Measurements from ENCODE around the gene CLIP2. TPM values are rescaled to one million over a fixed set of nuclear protein-coding genes. Genes with fewer than 3 reads are reported as not detected.

CLIP2 gene
- polyA plus RNA-seq, 1 donor from 2014 or later, result 25.7 TPM

- Histone ChIP-seq H3K27ac (ENCODE audit: low read length) (no peak overlapping the region), H4K20me1 (ENCODE audit: insufficient read depth) (no peaks in the 10 kb centered on the region), H3K27me3 (ENCODE audit: insufficient read depth, low read depth, low read length) (no peaks in the 10 kb centered on the region), H3K9me3 (ENCODE audit: low read length) (no peaks in the 10 kb centered on the region), H3K36me3 (ENCODE audit: insufficient read depth, low read length) (peaks cover 15% of the 10 kb centered on the region), H3K9ac (ENCODE audit: low read length) (no peak overlapping the region), H3K4me3 (ENCODE audit: low read length) (no peak overlapping the region), H3F3A (ENCODE audit: insufficient read depth, low read length, poor library complexity, severe bottlenecking) (no peaks in the 10 kb centered on the region), H2AFZ (ENCODE audit: low read depth, low read length) (no peak overlapping the region), H3K9me2 (ENCODE audit: insufficient read depth, low read length) (no peaks in the 10 kb centered on the region), H3K4me2 (ENCODE audit: low read length) (no peak overlapping the region), H3K79me2 (replicated peaks; ENCODE audit: insufficient read depth, low read length) (no peaks in the 10 kb centered on the region)
- TF ChIP-seq RAD21 (conservative IDR thresholded peaks at IDR 0.05) (no peak), EP300 (conservative IDR thresholded peaks at IDR 0.05; ENCODE audit: poor library complexity, severe bottlenecking) (no peak), SMC3 (conservative IDR thresholded peaks at IDR 0.05; ENCODE audit: poor library complexity) (no peak), MXI1 (conservative IDR thresholded peaks at IDR 0.05; ENCODE audit: poor library complexity, severe bottlenecking) (no peak), POLR2AphosphoS5 (IDR thresholded peaks at IDR 0.05) (no peak), EZH2 (IDR thresholded peaks at IDR 0.05; ENCODE audit: borderline replicate concordance, insufficient read depth, low read length, poor library complexity, severe bottlenecking) (no peak), TAF1 (IDR thresholded peaks at IDR 0.05; ENCODE audit: low read depth) (no peak)
- TF ChIP-seq, protein P1, sequence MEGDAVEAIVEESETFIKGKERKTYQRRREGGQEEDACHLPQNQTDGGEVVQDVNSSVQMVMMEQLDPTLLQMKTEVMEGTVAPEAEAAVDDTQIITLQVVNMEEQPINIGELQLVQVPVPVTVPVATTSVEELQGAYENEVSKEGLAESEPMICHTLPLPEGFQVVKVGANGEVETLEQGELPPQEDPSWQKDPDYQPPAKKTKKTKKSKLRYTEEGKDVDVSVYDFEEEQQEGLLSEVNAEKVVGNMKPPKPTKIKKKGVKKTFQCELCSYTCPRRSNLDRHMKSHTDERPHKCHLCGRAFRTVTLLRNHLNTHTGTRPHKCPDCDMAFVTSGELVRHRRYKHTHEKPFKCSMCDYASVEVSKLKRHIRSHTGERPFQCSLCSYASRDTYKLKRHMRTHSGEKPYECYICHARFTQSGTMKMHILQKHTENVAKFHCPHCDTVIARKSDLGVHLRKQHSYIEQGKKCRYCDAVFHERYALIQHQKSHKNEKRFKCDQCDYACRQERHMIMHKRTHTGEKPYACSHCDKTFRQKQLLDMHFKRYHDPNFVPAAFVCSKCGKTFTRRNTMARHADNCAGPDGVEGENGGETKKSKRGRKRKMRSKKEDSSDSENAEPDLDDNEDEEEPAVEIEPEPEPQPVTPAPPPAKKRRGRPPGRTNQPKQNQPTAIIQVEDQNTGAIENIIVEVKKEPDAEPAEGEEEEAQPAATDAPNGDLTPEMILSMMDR (IDR thresholded peaks at IDR 0.05; ENCODE audit: poor library complexity, severe bottlenecking), result no peak
- TF ChIP-seq, protein P2, sequence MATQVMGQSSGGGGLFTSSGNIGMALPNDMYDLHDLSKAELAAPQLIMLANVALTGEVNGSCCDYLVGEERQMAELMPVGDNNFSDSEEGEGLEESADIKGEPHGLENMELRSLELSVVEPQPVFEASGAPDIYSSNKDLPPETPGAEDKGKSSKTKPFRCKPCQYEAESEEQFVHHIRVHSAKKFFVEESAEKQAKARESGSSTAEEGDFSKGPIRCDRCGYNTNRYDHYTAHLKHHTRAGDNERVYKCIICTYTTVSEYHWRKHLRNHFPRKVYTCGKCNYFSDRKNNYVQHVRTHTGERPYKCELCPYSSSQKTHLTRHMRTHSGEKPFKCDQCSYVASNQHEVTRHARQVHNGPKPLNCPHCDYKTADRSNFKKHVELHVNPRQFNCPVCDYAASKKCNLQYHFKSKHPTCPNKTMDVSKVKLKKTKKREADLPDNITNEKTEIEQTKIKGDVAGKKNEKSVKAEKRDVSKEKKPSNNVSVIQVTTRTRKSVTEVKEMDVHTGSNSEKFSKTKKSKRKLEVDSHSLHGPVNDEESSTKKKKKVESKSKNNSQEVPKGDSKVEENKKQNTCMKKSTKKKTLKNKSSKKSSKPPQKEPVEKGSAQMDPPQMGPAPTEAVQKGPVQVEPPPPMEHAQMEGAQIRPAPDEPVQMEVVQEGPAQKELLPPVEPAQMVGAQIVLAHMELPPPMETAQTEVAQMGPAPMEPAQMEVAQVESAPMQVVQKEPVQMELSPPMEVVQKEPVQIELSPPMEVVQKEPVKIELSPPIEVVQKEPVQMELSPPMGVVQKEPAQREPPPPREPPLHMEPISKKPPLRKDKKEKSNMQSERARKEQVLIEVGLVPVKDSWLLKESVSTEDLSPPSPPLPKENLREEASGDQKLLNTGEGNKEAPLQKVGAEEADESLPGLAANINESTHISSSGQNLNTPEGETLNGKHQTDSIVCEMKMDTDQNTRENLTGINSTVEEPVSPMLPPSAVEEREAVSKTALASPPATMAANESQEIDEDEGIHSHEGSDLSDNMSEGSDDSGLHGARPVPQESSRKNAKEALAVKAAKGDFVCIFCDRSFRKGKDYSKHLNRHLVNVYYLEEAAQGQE (IDR thresholded peaks at IDR 0.05; ENCODE audit: borderline replicate concordance), result no peak
These were observed 70.8 kb downstream of the CLIP2 start for GRCh38 chr7:74360008-74360407.

DNA sequence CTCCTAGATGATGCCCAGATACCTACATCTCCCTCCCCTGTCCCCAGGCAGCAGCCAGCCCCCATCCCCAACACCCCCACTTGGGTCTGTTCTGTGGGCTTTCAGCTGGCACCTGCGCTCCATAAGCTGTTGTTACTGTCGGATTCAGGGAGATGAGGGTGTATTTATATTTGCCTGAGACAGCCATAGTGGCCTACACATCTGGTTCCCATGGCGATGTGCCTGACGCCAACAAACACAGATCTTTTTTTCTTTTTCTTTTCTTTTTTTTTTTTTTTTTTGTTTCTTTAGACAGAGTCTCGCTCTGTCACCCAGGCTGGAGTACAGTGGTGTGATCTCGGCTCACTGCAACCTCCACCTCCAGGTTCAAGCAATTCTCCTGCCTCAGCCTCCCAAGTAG is 73.1 kb downstream of the CLIP2 start:
- TF ChIP-seq, protein P2 (IDR thresholded peaks at IDR 0.05; ENCODE audit: borderline replicate concordance), result no peak
- TF ChIP-seq MXI1 (conservative IDR thresholded peaks at IDR 0.05; ENCODE audit: poor library complexity, severe bottlenecking), result no peak
- no peak for TF ChIP-seq RAD21 (conservative IDR thresholded peaks at IDR 0.05)
- TF ChIP-seq EZH2 (IDR thresholded peaks at IDR 0.05; ENCODE audit: borderline replicate concordance, insufficient read depth, low read length, poor library complexity, severe bottlenecking), result no peak
- TF ChIP-seq POLR2AphosphoS5 (IDR thresholded peaks at IDR 0.05), result no peak
- no peak for TF ChIP-seq TAF1 (IDR thresholded peaks at IDR 0.05; ENCODE audit: low read depth)
- H3K4me3 ChIP-seq (ENCODE audit: low read length), result no peak overlapping the region
- no peak overlapping the region for H3K4me2 ChIP-seq (ENCODE audit: low read length)
- H3F3A ChIP-seq (ENCODE audit: insufficient read depth, low read length, poor library complexity, severe bottlenecking), result no peaks in the 10 kb centered on the region
- no peaks in the 10 kb centered on the region for H3K9me2 ChIP-seq (ENCODE audit: insufficient read depth, low read length)
- no peak overlapping the region for H2AFZ ChIP-seq (ENCODE audit: low read depth, low read length)
- no peaks in the 10 kb centered on the region for H4K20me1 ChIP-seq (ENCODE audit: insufficient read depth)
- no peak overlapping the region for H3K27ac ChIP-seq (ENCODE audit: low read length)
- H3K9me3 ChIP-seq (ENCODE audit: low read length), result no peaks in the 10 kb centered on the region
- no peak overlapping the region for H3K9ac ChIP-seq (ENCODE audit: low read length)
- H3K79me2 ChIP-seq (replicated peaks; ENCODE audit: insufficient read depth, low read length), result no peaks in the 10 kb centered on the region
- H3K36me3 ChIP-seq (ENCODE audit: insufficient read depth, low read length), result peaks cover 6% of the 10 kb centered on the region
- H3K27me3 ChIP-seq (ENCODE audit: insufficient read depth, low read depth, low read length), result no peaks in the 10 kb centered on the region

All from neural cell (in vitro differentiated cells).